Osteoblast (primary cell): ENCODE data around the gene SRSF12. TPM values are rescaled to one million over a fixed set of nuclear protein-coding genes. Genes with fewer than 3 reads are reported as not detected.
A peak's percentile ranks its signal among the peaks of the same experiment; 100 is the strongest.

Experiments used
- DNase-seq: peaks from one replicate; pipeline ENCODE4 v3.0.0; 2011; ENCODE audit warnings: low spot score, mixed read lengths; ENCODE audit not compliant: insufficient read length; ENCODE audit errors: missing footprints
- H2AFZ ChIP-seq: 2 replicates; pipeline ENCODE4 v1.6.0; 2011; ENCODE audit warnings: mild to moderate bottlenecking, low read length
- H3K27ac ChIP-seq: 2 replicates; pipeline ENCODE4 v1.5.1; 2011; ENCODE audit warnings: mild to moderate bottlenecking, low read depth, low read length, moderate library complexity
- H3K27me3 ChIP-seq: 2 replicates; pipeline ENCODE4 v1.6.0; 2012; ENCODE audit warnings: mild to moderate bottlenecking, control low read depth, inconsistent platforms, low read length, moderate library complexity; ENCODE audit not compliant: insufficient read depth
- H3K36me3 ChIP-seq: 2 replicates; pipeline ENCODE4 v1.5.1; 2011; ENCODE audit warnings: mild to moderate bottlenecking, low read length, control low read depth, moderate library complexity; ENCODE audit not compliant: insufficient read depth
- H3K4me1 ChIP-seq: 2 replicates; pipeline ENCODE4 v1.5.1; 2011; ENCODE audit warnings: mild to moderate bottlenecking, low read length, control low read depth, moderate library complexity; ENCODE audit not compliant: insufficient read depth
- H3K4me2 ChIP-seq: 2 replicates; pipeline ENCODE4 v1.6.0; 2011; ENCODE audit warnings: mild to moderate bottlenecking, low read length; ENCODE audit not compliant: insufficient read depth
- H3K4me3 ChIP-seq: fragments of 200-600 bp; sonication (generic); 3 replicates; pipeline ENCODE4 v1.5.1; 2012; ENCODE audit warnings: mild to moderate bottlenecking, low read length, inconsistent platforms; ENCODE audit not compliant: insufficient read depth
- H3K79me2 ChIP-seq: 2 replicates; pipeline ENCODE4 v1.6.0; 2012; ENCODE audit warnings: mild to moderate bottlenecking, low read length, control low read depth, inconsistent platforms; ENCODE audit not compliant: insufficient read depth
- H3K9me3 ChIP-seq: 2 replicates; pipeline ENCODE4 v1.5.1; 2011; ENCODE audit warnings: low read depth, low read length, control low read depth
- H4K20me1 ChIP-seq: 2 replicates; pipeline ENCODE4 v1.6.0; 2012; ENCODE audit warnings: mild to moderate bottlenecking, low read length, control low read depth; ENCODE audit not compliant: insufficient read depth
- total RNA-seq: library from RNA; depleted of rRNA; stranded (reverse); fragments of >200 nt; gene quantifications from 2 replicates; pipeline ENCODE4 v1.2.3, GENCODE V29; 2012
- TF ChIP-seq, protein P1 (sequence below): IDR thresholded peaks from 2 replicates; pipeline ENCODE4 v1.5.1; 2011; ENCODE audit warnings: mild to moderate bottlenecking, low read depth, low read length, moderate library complexity; ENCODE audit errors: extremely low read depth

Gene SRSF12
- total RNA-seq, 1 donor = under 0.01 TPM

DNA sequence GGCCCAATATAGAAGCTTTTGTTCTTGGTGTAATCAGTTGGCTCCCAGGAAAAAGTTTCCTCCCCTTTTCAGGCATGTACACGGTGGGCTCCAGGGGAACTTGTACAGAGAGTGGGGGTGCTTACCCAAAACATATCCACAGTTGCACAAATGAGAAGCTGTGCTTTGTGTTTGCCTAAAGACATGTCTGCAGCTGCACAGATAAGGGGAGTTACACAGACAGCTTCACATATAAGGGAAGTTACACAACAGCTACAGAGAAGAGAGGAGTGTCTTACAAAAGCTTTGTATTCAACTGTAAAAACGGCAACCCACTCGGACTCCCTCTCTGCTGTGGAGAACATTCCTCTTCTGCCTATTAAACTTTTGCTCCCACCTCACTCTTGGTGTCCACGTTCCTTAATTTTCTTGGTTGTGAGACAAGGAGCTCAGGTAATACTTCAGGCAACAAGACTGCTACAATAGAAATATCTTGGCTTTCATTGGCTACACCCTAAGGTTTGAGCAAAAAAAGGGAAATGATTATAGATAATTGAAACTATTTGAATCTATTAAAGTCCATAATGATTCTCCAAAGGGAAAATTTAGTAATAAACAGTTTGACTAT is 44.8 kb downstream of the SRSF12 start:
- Histone ChIP-seq H3K79me2 (no peaks in the 10 kb centered on the region), H3K36me3 (no peaks in the 10 kb centered on the region), H3K4me2 (no peak overlapping the region), H3K27ac (no peak overlapping the region), H3K9me3 (no peaks in the 10 kb centered on the region), H3K4me1 (no peaks in the 10 kb centered on the region), H3K4me3 (no peak overlapping the region), H4K20me1 (no peaks in the 10 kb centered on the region), H3K27me3 (peaks cover 5% of the 10 kb centered on the region), H2AFZ (no peak overlapping the region)
- TF ChIP-seq, protein P1, sequence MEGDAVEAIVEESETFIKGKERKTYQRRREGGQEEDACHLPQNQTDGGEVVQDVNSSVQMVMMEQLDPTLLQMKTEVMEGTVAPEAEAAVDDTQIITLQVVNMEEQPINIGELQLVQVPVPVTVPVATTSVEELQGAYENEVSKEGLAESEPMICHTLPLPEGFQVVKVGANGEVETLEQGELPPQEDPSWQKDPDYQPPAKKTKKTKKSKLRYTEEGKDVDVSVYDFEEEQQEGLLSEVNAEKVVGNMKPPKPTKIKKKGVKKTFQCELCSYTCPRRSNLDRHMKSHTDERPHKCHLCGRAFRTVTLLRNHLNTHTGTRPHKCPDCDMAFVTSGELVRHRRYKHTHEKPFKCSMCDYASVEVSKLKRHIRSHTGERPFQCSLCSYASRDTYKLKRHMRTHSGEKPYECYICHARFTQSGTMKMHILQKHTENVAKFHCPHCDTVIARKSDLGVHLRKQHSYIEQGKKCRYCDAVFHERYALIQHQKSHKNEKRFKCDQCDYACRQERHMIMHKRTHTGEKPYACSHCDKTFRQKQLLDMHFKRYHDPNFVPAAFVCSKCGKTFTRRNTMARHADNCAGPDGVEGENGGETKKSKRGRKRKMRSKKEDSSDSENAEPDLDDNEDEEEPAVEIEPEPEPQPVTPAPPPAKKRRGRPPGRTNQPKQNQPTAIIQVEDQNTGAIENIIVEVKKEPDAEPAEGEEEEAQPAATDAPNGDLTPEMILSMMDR = no peak
- no peak for DNase-seq

DNA sequence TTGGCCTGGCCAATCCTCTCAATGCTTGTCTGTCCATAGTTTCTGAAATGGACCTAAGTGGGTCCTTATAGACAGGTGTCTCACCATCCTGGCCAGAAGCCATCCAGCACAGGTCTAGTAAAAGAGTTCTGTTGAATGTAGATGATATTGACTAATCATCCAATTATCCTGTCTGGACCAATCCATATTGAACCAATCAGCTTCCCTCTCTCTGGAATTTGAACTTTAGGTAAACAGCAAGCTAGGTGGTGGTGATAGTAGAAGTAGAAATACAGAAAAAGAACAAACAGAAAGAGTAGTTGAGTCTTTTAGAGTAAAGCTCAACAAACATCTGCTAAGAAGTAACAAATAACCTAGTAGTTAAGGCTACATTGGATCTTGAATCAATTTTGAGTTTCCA is 46.8 kb downstream of the SRSF12 start:
- peak; percentile 50 for DNase-seq
- H3K9me3 ChIP-seq = no peaks in the 10 kb centered on the region
- TF ChIP-seq, protein P1 = no peak
- no peaks in the 10 kb centered on the region for H4K20me1 ChIP-seq
- H3K4me2 ChIP-seq = no peak overlapping the region
- H3K27me3 ChIP-seq = peaks cover 5% of the 10 kb centered on the region
- H3K27ac ChIP-seq = no peak overlapping the region
- no peaks in the 10 kb centered on the region for H3K4me1 ChIP-seq
- H3K4me3 ChIP-seq = no peak overlapping the region
- no peak overlapping the region for H2AFZ ChIP-seq
- no peaks in the 10 kb centered on the region for H3K36me3 ChIP-seq
- no peaks in the 10 kb centered on the region for H3K79me2 ChIP-seq

DNA sequence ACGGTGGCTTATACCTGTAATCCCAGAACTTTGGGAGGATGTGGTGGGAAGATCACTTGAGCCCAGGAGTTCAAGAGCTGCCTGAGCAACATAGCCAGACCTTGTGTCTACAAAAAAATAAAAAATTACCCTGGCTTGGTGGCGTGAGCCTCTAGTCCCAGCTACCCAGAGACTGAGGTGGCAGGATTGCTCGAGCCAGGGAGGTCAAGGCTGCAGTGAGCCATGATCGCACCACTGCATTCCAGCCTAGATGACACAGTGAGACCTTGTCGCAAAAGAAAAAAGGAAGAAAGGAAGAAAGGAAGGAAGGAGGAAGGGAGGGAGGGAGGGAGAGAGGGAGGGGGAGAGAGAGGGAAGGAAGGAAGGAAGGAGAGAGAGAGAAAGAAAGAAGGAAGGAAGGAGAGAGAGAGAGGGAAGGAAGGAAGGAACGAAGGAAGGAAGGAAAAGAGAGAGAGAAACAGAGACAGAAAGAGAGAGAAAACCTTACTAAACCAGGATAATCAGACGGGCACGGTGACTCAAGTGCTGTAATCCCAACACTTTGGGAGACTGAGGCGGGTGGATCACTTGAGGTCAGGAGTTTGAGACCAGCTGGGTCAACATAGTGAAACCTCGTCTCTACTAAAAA is 48.2 kb downstream of the SRSF12 start:
- Histone ChIP-seq H3K9me3 (no peaks in the 10 kb centered on the region), H3K4me2 (no peak overlapping the region), H2AFZ (no peak overlapping the region), H3K27ac (no peak overlapping the region), H3K4me1 (no peaks in the 10 kb centered on the region), H3K27me3 (peaks cover 5% of the 10 kb centered on the region), H3K4me3 (no peak overlapping the region), H4K20me1 (no peaks in the 10 kb centered on the region), H3K79me2 (no peaks in the 10 kb centered on the region), H3K36me3 (no peaks in the 10 kb centered on the region)
- TF ChIP-seq, protein P1 = no peak
- no peak for DNase-seq

DNA sequence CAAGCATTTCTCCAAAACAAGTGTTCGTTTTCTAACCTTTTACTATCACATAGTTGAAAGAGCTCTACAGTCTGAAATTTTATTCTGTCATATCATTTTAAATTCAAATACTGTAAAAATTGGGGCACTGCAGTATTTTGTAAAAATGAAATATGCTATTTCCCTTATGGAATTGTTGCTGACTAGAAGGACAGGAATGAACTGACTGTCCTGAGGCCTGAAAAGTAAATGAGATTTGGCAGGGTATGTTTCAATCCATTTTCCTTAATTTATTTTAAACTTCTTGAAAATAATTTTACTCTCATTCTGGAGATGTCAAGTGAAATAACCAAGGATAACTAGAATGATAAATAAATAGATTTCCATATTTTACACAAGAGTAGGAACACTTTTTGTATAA is 49.2 kb downstream of the SRSF12 start:
- no peak for DNase-seq
- Histone ChIP-seq H3K27me3 (peaks cover 1% of the 10 kb centered on the region), H3K36me3 (no peaks in the 10 kb centered on the region)

More for the DNA sequence above, 49.2 kb downstream of the SRSF12 start:
- Histone ChIP-seq H3K4me2 (no peak overlapping the region), H3K27ac (no peak overlapping the region), H2AFZ (no peak overlapping the region), H4K20me1 (no peaks in the 10 kb centered on the region), H3K4me3 (no peak overlapping the region), H3K4me1 (no peaks in the 10 kb centered on the region), H3K79me2 (no peaks in the 10 kb centered on the region), H3K9me3 (no peaks in the 10 kb centered on the region)
- TF ChIP-seq, protein P1 = no peak
